Neutrophil (primary cell): Measurements from ENCODE around the gene LMBRD2.

Source experiments
- H3K27ac ChIP-seq: fragments of 200-600 bp; sonication (generic); 2 replicates; pipeline ENCODE4 v1.5.1; 2016; ENCODE audit warnings: mild to moderate bottlenecking, moderate library complexity
- H3K27me3 ChIP-seq: fragments of 200-600 bp; sonication (generic); 2 replicates; pipeline ENCODE4 v1.6.0; 2016; ENCODE audit warnings: mild to moderate bottlenecking
- H3K36me3 ChIP-seq: fragments of 200-600 bp; sonication (generic); 2 replicates; pipeline ENCODE4 v1.5.1; 2017
- H3K4me1 ChIP-seq, 2 experiments: fragments of 200-600 bp in 1 of 2; sonication (generic) in 1 of 2; 1 replicate in 1 of 2; 2 replicates in 1 of 2; pipeline versions ENCODE4 v1.5.1 to v1.6.1; 2013 to 2016; ENCODE audit warnings: low read depth in 1 of 2, low read length in 1 of 2, mild to moderate bottlenecking in 1 of 2, moderate library complexity in 1 of 2; ENCODE audit not compliant: control insufficient read depth in 1 of 2, insufficient read depth in 1 of 2
- H3K4me3 ChIP-seq, 2 experiments: fragments of 200-600 bp in 1 of 2; sonication (generic) in 1 of 2; 1 replicate in 1 of 2; 2 replicates in 1 of 2; pipeline ENCODE4 v1.5.1; 2013 to 2016; ENCODE audit warnings: low read depth in 1 of 2, low read length in 1 of 2, mild to moderate bottlenecking in 1 of 2, moderate library complexity in 1 of 2
- H3K9me3 ChIP-seq: fragments of 200-600 bp; sonication (generic); 2 replicates; pipeline ENCODE4 v1.5.1; 2016
- CTCF ChIP-seq: fragments of 200-600 bp; sonication (generic); IDR thresholded peaks from 2 replicates; pipeline ENCODE4 v1.5.1; 2016; ENCODE audit warnings: antibody characterized with exemption

Gene LMBRD2

GRCh38 chr5:36177154-36177553 is 25.5 kb upstream of the LMBRD2 start:
- Histone ChIP-seq H3K9me3 (no peaks in the 10 kb centered on the region), H3K27me3 (no peaks in the 10 kb centered on the region), H3K36me3 (peaks cover 84% of the 10 kb centered on the region), H3K27ac (no peak overlapping the region), H3K4me1 (peaks cover 0 to 7% of the 10 kb centered on the region in 2 experiments), H3K4me3 (no peak overlapping the region)
- no peak for TF ChIP-seq CTCF

- H3K27ac ChIP-seq = no peak overlapping the region
- H3K4me1 ChIP-seq = peaks cover 0 to 7% of the 10 kb centered on the region in 2 experiments
- no peak overlapping the region for H3K4me3 ChIP-seq
- peaks cover 78% of the 10 kb centered on the region for H3K36me3 ChIP-seq
- H3K27me3 ChIP-seq = no peaks in the 10 kb centered on the region
- no peak for TF ChIP-seq CTCF
- no peaks in the 10 kb centered on the region for H3K9me3 ChIP-seq
Measured at GRCh38 chr5:36175043-36175442, 23.4 kb upstream of the LMBRD2 start.

GRCh38 chr5:36174119-36174518 is 22.4 kb upstream of the LMBRD2 start:
- Histone ChIP-seq H3K9me3 (no peaks in the 10 kb centered on the region), H3K4me3 (no peak overlapping the region), H3K36me3 (peaks cover 73% of the 10 kb centered on the region), H3K27me3 (no peaks in the 10 kb centered on the region), H3K27ac (no peak overlapping the region), H3K4me1 (peaks cover 0 to 7% of the 10 kb centered on the region in 2 experiments)
- no peak for TF ChIP-seq CTCF

- Histone ChIP-seq H3K4me3 (no peak overlapping the region), H3K27ac (no peak overlapping the region), H3K4me1 (peaks cover 6 to 14% of the 10 kb centered on the region in 2 experiments), H3K9me3 (no peaks in the 10 kb centered on the region), H3K36me3 (peaks cover 67% of the 10 kb centered on the region), H3K27me3 (no peaks in the 10 kb centered on the region)
- no peak for TF ChIP-seq CTCF
Measured at GRCh38 chr5:36173426-36173825, 21.7 kb upstream of the LMBRD2 start.

- Histone ChIP-seq H3K9me3 (no peaks in the 10 kb centered on the region), H3K27me3 (no peaks in the 10 kb centered on the region), H3K27ac (no peak overlapping the region), H3K36me3 (peaks cover 62% of the 10 kb centered on the region), H3K4me1 (peaks cover 6 to 16% of the 10 kb centered on the region in 2 experiments), H3K4me3 (no peak overlapping the region)
- TF ChIP-seq CTCF = no peak
Measured at GRCh38 chr5:36172599-36172998, 20.9 kb upstream of the LMBRD2 start.
